Measurements from ENCODE around the gene C19orf33. TPM values are rescaled to one million over a fixed set of nuclear protein-coding genes. Genes with fewer than 3 reads are reported as not detected.

Gene C19orf33
- total and polyA plus RNA-seq, 5 donors from 2014 or later, result not detected

GRCh38 chr19:38274739-38275138, 29.3 kb upstream of the C19orf33 start:
- H3K4me3 Mint-ChIP-seq, result no peak overlapping the region
- H3K27me3 Mint-ChIP-seq, result no peaks in the 10 kb centered on the region
- Histone ChIP-seq H3K27me3 (ENCODE audit: control insufficient read depth, insufficient read depth, low read length) (no peaks in the 10 kb centered on the region), H3K27ac (ENCODE audit: insufficient read depth, low read length, poor library complexity, severe bottlenecking) (no peak overlapping the region), H3K9me3 (ENCODE audit: control insufficient read depth in 2 of 2, low read length in 2 of 2) (no peaks in the 10 kb centered on the region), H3K36me3 (ENCODE audit: control insufficient read depth, insufficient read depth, low read length) (no peaks in the 10 kb centered on the region), H3K4me1 (ENCODE audit: control insufficient read depth, insufficient read depth, low read length, poor library complexity, severe bottlenecking) (no peaks in the 10 kb centered on the region), H3K4me3 (ENCODE audit: low read depth, low read length) (no peak overlapping the region)
- ATAC-seq (ENCODE audit: low read depth in 2 of 2), result no peak
- H3K27ac Mint-ChIP-seq, result no peak overlapping the region
- peaks cover 12% of the 10 kb centered on the region for H3K36me3 Mint-ChIP-seq
- DNase-seq, result no peak
- H3K4me1 Mint-ChIP-seq, result peaks cover 0 to 2% (median 0%) of the 10 kb centered on the region in 4 donors
- no peaks in the 10 kb centered on the region for H3K9me3 Mint-ChIP-seq

GRCh38 chr19:38276942-38277517, 27.0 kb upstream of the C19orf33 start:
- Mint-ChIP-seq H3K4me1 (peaks cover 0 to 5% (median 2%) of the 10 kb centered on the region in 4 donors), H3K4me3 (no peak overlapping the region), H3K9me3 (no peaks in the 10 kb centered on the region), H3K27me3 (no peaks in the 10 kb centered on the region), H3K27ac (no peak overlapping the region), H3K36me3 (peaks cover 10% of the 10 kb centered on the region)
- no peak overlapping the region for H3K27ac ChIP-seq (ENCODE audit: insufficient read depth, low read length, poor library complexity, severe bottlenecking)
- H3K36me3 ChIP-seq (ENCODE audit: control insufficient read depth, insufficient read depth, low read length), result no peaks in the 10 kb centered on the region
- H3K4me1 ChIP-seq (ENCODE audit: control insufficient read depth, insufficient read depth, low read length, poor library complexity, severe bottlenecking), result peaks cover 5% of the 10 kb centered on the region
- H3K4me3 ChIP-seq (ENCODE audit: low read depth, low read length), result no peak overlapping the region
- DNase-seq (no peak), ATAC-seq (ENCODE audit: low read depth in 2 of 2) (no peak)
- no peaks in the 10 kb centered on the region for H3K27me3 ChIP-seq (ENCODE audit: control insufficient read depth, insufficient read depth, low read length)
- no peaks in the 10 kb centered on the region for H3K9me3 ChIP-seq (ENCODE audit: control insufficient read depth in 2 of 2, low read length in 2 of 2)

- no peaks in the 10 kb centered on the region for H3K27me3 ChIP-seq (ENCODE audit: control insufficient read depth, insufficient read depth, low read length)
- peaks cover 8% of the 10 kb centered on the region for H3K4me1 ChIP-seq (ENCODE audit: control insufficient read depth, insufficient read depth, low read length, poor library complexity, severe bottlenecking)
- peaks cover 10% of the 10 kb centered on the region for H3K36me3 Mint-ChIP-seq
- H3K4me3 ChIP-seq (ENCODE audit: low read depth, low read length), result no peak overlapping the region
- no peak for ATAC-seq (ENCODE audit: low read depth in 2 of 2)
- no peak overlapping the region for H3K4me3 Mint-ChIP-seq
- H3K36me3 ChIP-seq (ENCODE audit: control insufficient read depth, insufficient read depth, low read length), result no peaks in the 10 kb centered on the region
- H3K9me3 ChIP-seq (ENCODE audit: control insufficient read depth in 2 of 2, low read length in 2 of 2), result no peaks in the 10 kb centered on the region
- no peaks in the 10 kb centered on the region for H3K9me3 Mint-ChIP-seq
- H3K27me3 Mint-ChIP-seq, result no peaks in the 10 kb centered on the region
- no peak for DNase-seq
- H3K4me1 Mint-ChIP-seq, result peaks cover 0 to 11% (median 3%) of the 10 kb centered on the region in 4 donors
- no peak overlapping the region for H3K27ac Mint-ChIP-seq
- H3K27ac ChIP-seq (ENCODE audit: insufficient read depth, low read length, poor library complexity, severe bottlenecking), result no peak overlapping the region
These were observed 26.5 kb upstream of the C19orf33 start for GRCh38 chr19:38277549-38277948.

- no peaks in the 10 kb centered on the region for H3K36me3 ChIP-seq (ENCODE audit: control insufficient read depth, insufficient read depth, low read length)
- H3K27ac ChIP-seq (ENCODE audit: insufficient read depth, low read length, poor library complexity, severe bottlenecking), result no peak overlapping the region
- no peak overlapping the region for H3K4me3 Mint-ChIP-seq
- ATAC-seq (ENCODE audit: low read depth in 2 of 2), result no peak
- no peaks in the 10 kb centered on the region for H3K27me3 Mint-ChIP-seq
- H3K9me3 Mint-ChIP-seq, result no peaks in the 10 kb centered on the region
- peaks cover 8% of the 10 kb centered on the region for H3K4me1 ChIP-seq (ENCODE audit: control insufficient read depth, insufficient read depth, low read length, poor library complexity, severe bottlenecking)
- H3K9me3 ChIP-seq (ENCODE audit: control insufficient read depth in 2 of 2, low read length in 2 of 2), result no peaks in the 10 kb centered on the region
- DNase-seq, result no peak
- peaks cover 10% of the 10 kb centered on the region for H3K36me3 Mint-ChIP-seq
- H3K27me3 ChIP-seq (ENCODE audit: control insufficient read depth, insufficient read depth, low read length), result no peaks in the 10 kb centered on the region
- H3K4me1 Mint-ChIP-seq, result peaks cover 0 to 12% (median 3%) of the 10 kb centered on the region in 4 donors
- H3K27ac Mint-ChIP-seq, result no peak overlapping the region
- H3K4me3 ChIP-seq (ENCODE audit: low read depth, low read length), result no peak overlapping the region
These were observed 25.9 kb upstream of the C19orf33 start for GRCh38 chr19:38277969-38278680.

GRCh38 chr19:38278751-38279150, 25.3 kb upstream of the C19orf33 start:
- no peaks in the 10 kb centered on the region for H3K27me3 Mint-ChIP-seq
- no peak overlapping the region for H3K4me3 ChIP-seq (ENCODE audit: low read depth, low read length)
- no peak overlapping the region for H3K27ac ChIP-seq (ENCODE audit: insufficient read depth, low read length, poor library complexity, severe bottlenecking)
- H3K36me3 ChIP-seq (ENCODE audit: control insufficient read depth, insufficient read depth, low read length), result no peaks in the 10 kb centered on the region
- H3K27ac Mint-ChIP-seq, result no peak overlapping the region
- ATAC-seq (ENCODE audit: low read depth in 2 of 2), result no peak
- no peaks in the 10 kb centered on the region for H3K27me3 ChIP-seq (ENCODE audit: control insufficient read depth, insufficient read depth, low read length)
- peaks cover 0 to 12% (median 3%) of the 10 kb centered on the region in 4 donors for H3K4me1 Mint-ChIP-seq
- no peak for DNase-seq
- H3K4me1 ChIP-seq (ENCODE audit: control insufficient read depth, insufficient read depth, low read length, poor library complexity, severe bottlenecking), result peaks cover 8% of the 10 kb centered on the region
- H3K4me3 Mint-ChIP-seq, result no peak overlapping the region
- H3K36me3 Mint-ChIP-seq, result peaks cover 6% of the 10 kb centered on the region
- H3K9me3 Mint-ChIP-seq, result no peaks in the 10 kb centered on the region
- no peaks in the 10 kb centered on the region for H3K9me3 ChIP-seq (ENCODE audit: control insufficient read depth in 2 of 2, low read length in 2 of 2)

GRCh38 chr19:38280030-38280921, 23.8 kb upstream of the C19orf33 start:
- H3K27ac ChIP-seq (ENCODE audit: insufficient read depth, low read length, poor library complexity, severe bottlenecking), result no peak overlapping the region
- H3K4me1 ChIP-seq (ENCODE audit: control insufficient read depth, insufficient read depth, low read length, poor library complexity, severe bottlenecking), result peaks cover 8% of the 10 kb centered on the region
- no peaks in the 10 kb centered on the region for H3K36me3 ChIP-seq (ENCODE audit: control insufficient read depth, insufficient read depth, low read length)
- H3K27me3 Mint-ChIP-seq, result no peaks in the 10 kb centered on the region
- H3K9me3 Mint-ChIP-seq, result no peaks in the 10 kb centered on the region
- peaks cover 0 to 12% (median 3%) of the 10 kb centered on the region in 4 donors for H3K4me1 Mint-ChIP-seq
- H3K27me3 ChIP-seq (ENCODE audit: control insufficient read depth, insufficient read depth, low read length), result no peaks in the 10 kb centered on the region
- H3K9me3 ChIP-seq (ENCODE audit: control insufficient read depth in 2 of 2, low read length in 2 of 2), result no peaks in the 10 kb centered on the region
- peak overlapping the region in 1 of 3 donors; percentile 59 for H3K27ac Mint-ChIP-seq
- H3K4me3 Mint-ChIP-seq, result no peak overlapping the region
- DNase-seq, result no peak
- peaks cover 5% of the 10 kb centered on the region for H3K36me3 Mint-ChIP-seq
- ATAC-seq (ENCODE audit: low read depth in 2 of 2), result no peak
- H3K4me3 ChIP-seq (ENCODE audit: low read depth, low read length), result no peak overlapping the region

- no peaks in the 10 kb centered on the region for H3K36me3 ChIP-seq (ENCODE audit: control insufficient read depth, insufficient read depth, low read length)
- H3K9me3 Mint-ChIP-seq, result no peaks in the 10 kb centered on the region
- peak overlapping the region; percentile 36 to 42 (median 40) for H3K27ac Mint-ChIP-seq
- no peak overlapping the region for H3K4me3 Mint-ChIP-seq
- no peaks in the 10 kb centered on the region for H3K9me3 ChIP-seq (ENCODE audit: control insufficient read depth in 2 of 2, low read length in 2 of 2)
- peaks cover 0 to 12% (median 3%) of the 10 kb centered on the region in 4 donors for H3K4me1 Mint-ChIP-seq
- DNase-seq (no peak), ATAC-seq (ENCODE audit: low read depth in 2 of 2) (no peak)
- no peaks in the 10 kb centered on the region for H3K27me3 Mint-ChIP-seq
- H3K36me3 Mint-ChIP-seq, result peaks cover 11% of the 10 kb centered on the region
- H3K27me3 ChIP-seq (ENCODE audit: control insufficient read depth, insufficient read depth, low read length), result no peaks in the 10 kb centered on the region
- no peak overlapping the region for H3K4me3 ChIP-seq (ENCODE audit: low read depth, low read length)
- H3K27ac ChIP-seq (ENCODE audit: insufficient read depth, low read length, poor library complexity, severe bottlenecking), result no peak overlapping the region
- H3K4me1 ChIP-seq (ENCODE audit: control insufficient read depth, insufficient read depth, low read length, poor library complexity, severe bottlenecking), result peaks cover 8% of the 10 kb centered on the region
These were observed 22.1 kb upstream of the C19orf33 start for GRCh38 chr19:38281811-38282566.
